Stimulated activated memory B cell treated with anti-CD40 and anti-IgM and Interleukin-4, amounts not matched to agents 10 μg/mL and 1 μg/mL and 100 μg/mL, for 72 hours (primary cell): Measurements from ENCODE around the gene CYP2E1.
A peak's percentile ranks its signal among the peaks of the same experiment; 100 is the strongest.
"Not testable (repeated sequence)": the region's sequence is repeated elsewhere in the genome, so short reads cannot be mapped to it uniquely, and the experiment has no call there.

ENCODE experiments used
- ATAC-seq: fragments of 150-1000 bp; cut with Tn5 transposase; 2 replicates; pipeline ENCODE4 v1.10.0; 2021
- H3K27ac Mint-ChIP-seq: one replicate; pipeline ENCODE4 v1.8.0; 2022; ENCODE audit warnings: mild to moderate bottlenecking, mixed read lengths
- H3K27me3 Mint-ChIP-seq: one replicate; pipeline ENCODE4 v1.8.0; 2022; ENCODE audit warnings: mixed read lengths
- H3K36me3 Mint-ChIP-seq: one replicate; pipeline ENCODE4 v1.8.0; 2022; ENCODE audit warnings: mixed read lengths
- H3K4me1 Mint-ChIP-seq: one replicate; pipeline ENCODE4 v1.8.0; 2022; ENCODE audit warnings: mixed read lengths
- H3K4me3 Mint-ChIP-seq: one replicate; pipeline ENCODE4 v1.8.0; 2022; ENCODE audit warnings: mild to moderate bottlenecking, moderate library complexity, mixed read lengths
- H3K9me3 Mint-ChIP-seq: one replicate; pipeline ENCODE4 v1.8.0; 2022; ENCODE audit warnings: mixed read lengths

Gene CYP2E1

GRCh38 chr10:133516057-133516456, 11.1 kb upstream of the CYP2E1 start:
- Mint-ChIP-seq H3K27me3 (peaks cover 24% of the 10 kb centered on the region), H3K27ac (no peak overlapping the region), H3K4me1 (peaks cover 13% of the 10 kb centered on the region), H3K9me3 (peaks cover 3% of the 10 kb centered on the region), H3K36me3 (no peaks in the 10 kb centered on the region), H3K4me3 (no peak overlapping the region)
- no peak for ATAC-seq

- not testable (repeated sequence) for H3K36me3 Mint-ChIP-seq, H3K9me3 Mint-ChIP-seq, H3K27ac Mint-ChIP-seq, H3K27me3 Mint-ChIP-seq, ATAC-seq, H3K4me3 Mint-ChIP-seq
- peaks cover 13% of the 10 kb centered on the region for H3K4me1 Mint-ChIP-seq
Observed at GRCh38 chr10:133518517-133518916, 8.6 kb upstream of the CYP2E1 start.

DNA sequence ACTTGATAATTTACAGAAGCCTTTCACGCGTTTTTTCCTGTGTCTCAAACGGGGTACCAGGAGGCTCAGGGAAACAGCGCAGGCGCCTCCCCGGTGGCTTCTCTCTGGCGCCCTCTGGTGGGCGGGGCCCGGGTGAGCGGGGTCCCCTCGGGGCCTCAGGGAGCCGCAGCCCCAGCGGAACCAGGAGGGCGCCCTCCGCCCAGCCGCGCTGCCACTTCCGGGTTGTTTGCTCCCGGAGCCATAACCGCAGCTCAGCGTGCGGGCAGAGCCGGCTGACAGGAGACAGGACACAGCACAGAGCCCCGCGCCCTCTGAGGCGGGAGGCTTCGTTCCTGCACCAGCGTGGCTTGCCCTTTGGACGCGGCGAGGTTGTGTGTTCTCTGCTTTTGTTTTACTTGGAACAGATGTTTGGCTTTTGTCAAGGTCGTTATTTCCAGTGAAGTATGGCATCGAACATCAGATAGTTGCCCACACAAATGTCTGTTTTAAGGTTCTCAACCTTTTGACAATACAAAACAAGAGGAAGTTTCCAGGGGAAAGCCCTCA, 6.9 kb upstream of the CYP2E1 start:
- H3K4me1 Mint-ChIP-seq, result peaks cover 13% of the 10 kb centered on the region
- H3K9me3 Mint-ChIP-seq, result peaks cover 8% of the 10 kb centered on the region
- ATAC-seq, result peak; percentile 99
- H3K27ac Mint-ChIP-seq, result peak overlapping the region; percentile 55
- H3K36me3 Mint-ChIP-seq, result no peaks in the 10 kb centered on the region
- peak overlapping the region; percentile 69 for H3K4me3 Mint-ChIP-seq
- peaks cover under 1% of the 10 kb centered on the region for H3K27me3 Mint-ChIP-seq

DNA sequence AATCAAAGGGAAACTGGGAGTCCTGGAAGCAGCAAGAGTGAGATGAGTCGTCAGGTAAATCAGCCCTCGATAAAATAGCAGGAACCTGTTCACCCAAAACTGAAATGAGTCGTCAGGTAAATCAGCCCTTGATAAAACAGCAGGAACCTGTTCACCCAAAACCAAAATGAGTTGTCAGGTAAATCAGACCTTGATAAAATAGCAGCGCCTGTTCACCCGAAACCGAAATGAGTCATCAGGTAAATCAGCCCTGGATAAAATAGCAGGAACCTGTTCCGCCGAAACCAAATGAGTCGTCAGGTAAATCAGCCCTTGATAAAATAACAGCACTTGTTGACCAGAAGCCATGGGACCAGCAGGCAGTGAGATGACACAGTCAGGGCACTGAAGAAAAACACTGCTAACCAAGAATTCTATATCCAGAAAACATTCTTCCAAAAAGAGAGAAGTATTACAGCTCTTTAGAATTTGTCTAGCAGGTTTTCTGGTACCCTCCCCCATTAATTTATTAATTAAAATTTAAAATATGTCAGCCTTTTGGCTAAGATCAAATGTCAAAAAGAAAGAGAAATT, 3.4 kb upstream of the CYP2E1 start:
- H3K4me1 Mint-ChIP-seq, result peaks cover 13% of the 10 kb centered on the region
- H3K27ac Mint-ChIP-seq, result no peak overlapping the region
- peaks cover 5% of the 10 kb centered on the region for H3K9me3 Mint-ChIP-seq
- no peak for ATAC-seq
- peaks cover 35% of the 10 kb centered on the region for H3K27me3 Mint-ChIP-seq
- no peak overlapping the region for H3K4me3 Mint-ChIP-seq
- no peaks in the 10 kb centered on the region for H3K36me3 Mint-ChIP-seq

DNA sequence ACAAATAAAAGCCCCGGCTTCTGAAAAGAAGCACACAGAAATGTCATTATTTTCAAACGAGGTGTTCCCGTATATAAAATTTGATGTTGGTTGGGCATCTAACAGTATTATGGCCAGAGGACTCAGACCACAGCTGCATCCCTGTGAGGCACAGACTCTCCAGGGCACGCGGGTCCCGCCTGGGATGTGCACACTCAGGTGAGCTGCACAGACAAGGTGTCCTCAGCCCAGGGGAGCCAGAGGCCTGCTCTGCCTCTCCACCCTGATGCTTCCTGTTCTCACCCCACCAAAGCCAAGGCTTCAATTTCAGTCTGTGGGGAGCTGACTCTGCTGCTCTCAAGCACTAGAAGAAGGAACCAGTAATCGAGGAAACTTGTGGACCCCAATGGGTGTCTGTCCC, 1.7 kb upstream of the CYP2E1 start:
- Mint-ChIP-seq H3K27me3 (peaks cover 52% of the 10 kb centered on the region), H3K4me3 (no peak overlapping the region), H3K4me1 (peaks cover 22% of the 10 kb centered on the region), H3K27ac (no peak overlapping the region), H3K9me3 (peaks cover 5% of the 10 kb centered on the region), H3K36me3 (no peaks in the 10 kb centered on the region)
- ATAC-seq, result no peak

DNA sequence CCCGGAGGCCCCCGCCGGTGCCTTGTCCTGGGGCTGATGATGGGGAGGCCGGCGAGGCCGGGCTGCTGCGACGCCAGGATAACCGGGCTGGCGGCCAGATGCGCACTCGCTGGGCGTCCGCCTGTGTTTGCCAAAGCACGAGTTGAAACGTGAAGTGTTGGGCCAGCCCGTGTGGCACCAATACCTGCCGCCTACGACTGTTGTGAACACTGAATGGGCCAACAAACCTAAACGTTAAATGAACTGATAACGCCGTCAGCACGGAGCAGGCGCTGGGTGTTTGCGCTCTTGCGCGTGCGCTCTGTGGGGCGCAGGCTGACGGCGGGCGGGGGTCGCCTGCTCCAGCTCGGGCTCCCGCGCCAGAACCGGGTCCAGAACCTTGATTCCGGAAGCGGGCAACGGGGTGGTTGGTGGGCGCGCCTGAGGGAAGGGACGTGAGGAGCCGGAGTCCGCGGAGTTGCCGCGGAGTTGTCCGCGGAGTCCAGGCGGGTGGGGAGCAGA, 658 bp downstream of the CYP2E1 start:
- Mint-ChIP-seq H3K27me3 (peaks cover 74% of the 10 kb centered on the region), H3K9me3 (peaks cover 5% of the 10 kb centered on the region), H3K36me3 (no peaks in the 10 kb centered on the region), H3K4me1 (peaks cover 22% of the 10 kb centered on the region), H3K4me3 (no peak overlapping the region), H3K27ac (no peak overlapping the region)
- no peak for ATAC-seq

GRCh38 chr10:133528296-133528844, 1.2 kb downstream of the CYP2E1 start:
- Mint-ChIP-seq H3K9me3 (peaks cover 2% of the 10 kb centered on the region), H3K4me1 (peaks cover 22% of the 10 kb centered on the region), H3K4me3 (no peak overlapping the region), H3K36me3 (no peaks in the 10 kb centered on the region), H3K27me3 (peaks cover 79% of the 10 kb centered on the region), H3K27ac (no peak overlapping the region)
- no peak for ATAC-seq

GRCh38 chr10:133528845-133529575, 1.8 kb downstream of the CYP2E1 start:
- ATAC-seq, result no peak
- no peak overlapping the region for H3K27ac Mint-ChIP-seq
- H3K4me1 Mint-ChIP-seq, result peaks cover 22% of the 10 kb centered on the region
- H3K27me3 Mint-ChIP-seq, result peaks cover 86% of the 10 kb centered on the region
- H3K36me3 Mint-ChIP-seq, result no peaks in the 10 kb centered on the region
- H3K9me3 Mint-ChIP-seq, result no peaks in the 10 kb centered on the region
- H3K4me3 Mint-ChIP-seq, result peak overlapping the region; percentile 55

DNA sequence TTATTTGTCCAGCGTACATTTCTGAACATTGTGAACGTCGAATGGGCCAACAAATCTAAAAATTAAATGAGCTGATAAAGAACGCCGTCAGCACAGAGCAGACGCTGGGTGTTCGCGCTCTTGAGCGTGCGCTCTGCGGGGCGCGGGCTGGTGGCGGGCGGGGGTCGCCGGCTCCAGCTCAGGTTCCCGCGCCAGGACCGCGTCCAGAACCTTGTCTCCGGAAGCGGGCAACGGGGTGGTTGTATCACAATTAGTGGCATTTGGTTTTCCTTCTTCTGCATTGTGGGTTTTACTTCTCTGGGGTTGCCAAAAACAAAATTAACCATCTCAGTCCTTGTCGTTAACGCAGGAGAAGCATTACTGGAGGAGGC, 2.4 kb downstream of the CYP2E1 start:
- peaks cover 22% of the 10 kb centered on the region for H3K4me1 Mint-ChIP-seq
- ATAC-seq, result no peak

GRCh38 chr10:133530506-133530905, 3.3 kb downstream of the CYP2E1 start:
- Mint-ChIP-seq H3K36me3 (no peaks in the 10 kb centered on the region), H3K4me3 (no peak overlapping the region)

More for the DNA sequence above, 2.4 kb downstream of the CYP2E1 start:
- H3K36me3 Mint-ChIP-seq, result no peaks in the 10 kb centered on the region
- peaks cover 89% of the 10 kb centered on the region for H3K27me3 Mint-ChIP-seq
- H3K27ac Mint-ChIP-seq, result no peak overlapping the region
- H3K4me3 Mint-ChIP-seq, result peak overlapping the region; percentile 44
- H3K9me3 Mint-ChIP-seq, result no peaks in the 10 kb centered on the region

GRCh38 chr10:133532871-133533270, 5.7 kb downstream of the CYP2E1 start:
- Mint-ChIP-seq H3K4me3 (no peak overlapping the region), H3K27me3 (peaks cover 63% of the 10 kb centered on the region), H3K4me1 (peaks cover 22% of the 10 kb centered on the region), H3K27ac (no peak overlapping the region), H3K9me3 (no peaks in the 10 kb centered on the region), H3K36me3 (no peaks in the 10 kb centered on the region)
- no peak for ATAC-seq

More at GRCh38 chr10:133530506-133530905, 3.3 kb downstream of the CYP2E1 start:
- peaks cover 87% of the 10 kb centered on the region for H3K27me3 Mint-ChIP-seq
- H3K9me3 Mint-ChIP-seq, result no peaks in the 10 kb centered on the region
- ATAC-seq, result no peak
- H3K27ac Mint-ChIP-seq, result no peak overlapping the region
- peaks cover 22% of the 10 kb centered on the region for H3K4me1 Mint-ChIP-seq

DNA sequence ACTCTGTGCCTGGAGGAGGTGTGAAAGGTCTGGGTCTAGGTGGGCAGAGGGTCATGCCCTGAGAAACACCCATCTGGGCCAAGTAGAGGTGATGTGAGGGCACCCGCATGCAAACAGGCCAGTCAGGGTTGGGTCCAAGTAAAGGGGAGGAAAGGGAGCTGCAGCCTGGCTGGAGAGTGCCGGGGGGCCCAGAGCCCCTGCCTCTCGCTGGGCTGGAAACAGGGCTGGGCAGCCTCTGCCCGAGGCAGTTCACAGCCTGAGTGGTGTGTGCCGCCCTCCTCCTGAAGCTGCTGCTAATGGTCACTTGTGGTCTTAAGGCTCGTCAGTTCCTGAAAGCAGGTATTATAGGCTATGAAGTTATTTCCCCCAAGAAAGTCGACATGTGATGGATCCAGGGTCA, 7.3 kb downstream of the CYP2E1 start:
- Mint-ChIP-seq H3K4me1 (peaks cover 15% of the 10 kb centered on the region), H3K9me3 (no peaks in the 10 kb centered on the region), H3K27me3 (peaks cover 48% of the 10 kb centered on the region), H3K4me3 (no peak overlapping the region), H3K27ac (no peak overlapping the region), H3K36me3 (no peaks in the 10 kb centered on the region)
- no peak for ATAC-seq

DNA sequence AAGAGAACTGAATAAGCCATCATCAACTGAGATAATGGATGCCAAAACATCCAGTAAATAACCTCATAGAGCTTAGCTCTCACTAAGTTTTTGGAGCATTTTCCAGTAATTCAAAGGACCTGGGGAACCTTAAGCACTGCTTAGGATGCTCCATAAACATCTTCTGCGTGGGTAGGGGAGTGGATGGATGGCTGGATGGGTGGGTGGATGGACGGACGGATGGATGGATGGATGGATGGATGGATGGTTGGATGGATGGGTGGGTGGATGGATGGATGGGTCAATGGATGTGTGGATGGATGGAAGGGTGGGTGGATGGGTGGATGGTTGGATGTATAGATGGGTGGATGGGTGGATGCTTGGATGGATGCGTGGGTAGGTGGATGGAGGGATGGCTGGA, 9.0 kb downstream of the CYP2E1 start:
- no peak for ATAC-seq
- Mint-ChIP-seq H3K4me3 (no peak overlapping the region), H3K9me3 (no peaks in the 10 kb centered on the region), H3K27ac (no peak overlapping the region), H3K4me1 (no peaks in the 10 kb centered on the region), H3K27me3 (peaks cover 30% of the 10 kb centered on the region), H3K36me3 (no peaks in the 10 kb centered on the region)

DNA sequence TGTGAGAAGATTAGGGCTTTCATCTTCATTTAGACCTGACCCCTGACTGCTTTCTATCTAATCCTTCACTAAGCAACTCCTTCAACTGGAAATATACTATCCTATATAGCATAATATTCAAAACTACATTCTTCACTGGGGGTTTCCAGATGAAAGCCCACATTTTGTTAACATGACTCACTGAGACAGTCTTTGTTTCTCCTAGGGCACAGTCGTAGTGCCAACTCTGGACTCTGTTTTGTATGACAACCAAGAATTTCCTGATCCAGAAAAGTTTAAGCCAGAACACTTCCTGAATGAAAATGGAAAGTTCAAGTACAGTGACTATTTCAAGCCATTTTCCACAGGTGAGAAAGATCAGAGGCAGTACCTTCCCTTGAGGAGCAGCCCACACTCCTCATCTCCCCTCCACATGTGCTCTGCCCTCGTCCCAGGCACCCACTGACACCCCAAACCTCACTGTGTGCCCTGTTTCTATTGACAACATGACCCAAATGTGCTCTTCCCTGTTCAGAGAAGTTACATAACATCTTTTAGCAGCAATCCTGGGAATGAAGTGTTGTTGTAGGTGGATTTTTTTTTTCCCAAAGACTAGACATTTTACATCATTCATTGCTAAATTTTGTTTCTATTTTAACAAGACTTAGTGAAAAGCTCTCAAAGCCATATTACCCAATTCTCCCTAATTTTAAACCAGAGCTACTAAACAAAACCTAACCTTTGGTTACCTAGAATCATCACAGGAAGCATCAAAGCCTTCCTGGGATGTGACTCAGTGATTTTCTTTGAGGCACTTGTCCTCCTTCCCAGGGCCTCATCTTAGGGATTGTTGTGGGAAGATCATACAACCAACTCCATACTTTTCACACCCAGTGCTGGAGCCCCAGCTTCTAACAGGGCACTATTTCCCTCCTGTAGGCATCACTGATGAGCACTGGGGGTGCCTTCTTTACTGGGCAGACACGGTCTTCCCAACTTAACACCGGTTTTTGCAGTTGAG, 10.7 kb downstream of the CYP2E1 start:
- Mint-ChIP-seq H3K27ac (no peak overlapping the region), H3K9me3 (no peaks in the 10 kb centered on the region), H3K27me3 (peaks cover 18% of the 10 kb centered on the region), H3K4me1 (no peaks in the 10 kb centered on the region), H3K36me3 (no peaks in the 10 kb centered on the region), H3K4me3 (no peak overlapping the region)
- no peak for ATAC-seq
